Cardiac atrium fibroblast (primary cell): ENCODE results near the gene PIGA. TPM values are rescaled to one million over a fixed set of nuclear protein-coding genes. Genes with fewer than 3 reads are reported as not detected.

Experiments
- total RNA-seq: library from RNA; depleted of rRNA; stranded (reverse); fragments of >200 nt; gene quantifications from 2 replicates; pipeline ENCODE4 v1.2.3, GENCODE V29; 2015

Gene PIGA, protein sequence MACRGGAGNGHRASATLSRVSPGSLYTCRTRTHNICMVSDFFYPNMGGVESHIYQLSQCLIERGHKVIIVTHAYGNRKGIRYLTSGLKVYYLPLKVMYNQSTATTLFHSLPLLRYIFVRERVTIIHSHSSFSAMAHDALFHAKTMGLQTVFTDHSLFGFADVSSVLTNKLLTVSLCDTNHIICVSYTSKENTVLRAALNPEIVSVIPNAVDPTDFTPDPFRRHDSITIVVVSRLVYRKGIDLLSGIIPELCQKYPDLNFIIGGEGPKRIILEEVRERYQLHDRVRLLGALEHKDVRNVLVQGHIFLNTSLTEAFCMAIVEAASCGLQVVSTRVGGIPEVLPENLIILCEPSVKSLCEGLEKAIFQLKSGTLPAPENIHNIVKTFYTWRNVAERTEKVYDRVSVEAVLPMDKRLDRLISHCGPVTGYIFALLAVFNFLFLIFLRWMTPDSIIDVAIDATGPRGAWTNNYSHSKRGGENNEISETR
- 3.1 and 4.5 TPM in 2 replicates for total RNA-seq

DNA sequence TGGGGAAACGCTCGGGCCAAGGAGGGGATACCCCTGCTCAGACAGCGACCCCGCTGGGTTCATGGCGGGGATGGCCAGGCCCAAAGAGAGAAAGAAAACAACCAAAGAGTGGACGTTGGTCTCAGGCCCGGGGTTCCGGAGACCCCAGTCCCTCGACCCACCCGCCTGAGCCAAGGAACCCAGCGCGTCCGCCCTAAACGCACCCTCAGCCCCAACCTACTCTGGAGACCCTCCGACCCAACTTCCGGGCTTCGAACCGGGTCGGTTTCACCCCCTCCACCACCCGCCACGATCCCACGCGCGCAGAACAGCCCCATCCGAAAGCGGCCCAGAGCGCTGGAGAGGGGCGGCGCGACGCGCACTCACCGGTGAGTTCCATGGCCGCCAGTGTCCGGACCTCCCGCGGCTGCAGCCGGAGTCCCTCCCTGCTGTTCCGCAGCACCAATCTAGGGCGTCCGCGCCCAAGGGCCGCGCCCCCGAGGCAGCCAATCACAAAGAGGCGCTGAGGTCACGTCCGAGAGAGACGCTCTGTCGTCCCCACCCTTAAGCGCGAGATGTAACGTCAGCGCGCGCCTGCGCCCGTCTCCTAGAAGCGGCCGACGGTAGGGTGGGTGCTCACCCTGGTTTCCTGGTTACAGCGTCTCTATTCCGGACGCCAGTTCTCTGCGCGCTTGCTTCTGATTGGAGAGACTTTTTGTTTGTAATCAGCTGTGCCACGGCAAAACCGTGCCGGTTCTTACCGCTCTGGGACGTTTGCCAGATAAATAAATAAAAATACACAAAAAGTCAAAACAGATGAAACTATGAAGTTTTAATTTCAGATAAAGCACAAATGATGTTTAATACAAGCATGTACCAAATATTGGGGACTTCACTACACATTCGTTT, at the start of gene PIGA:
Gene PIGA, minus strand, starts transcription at position 389 of the 888 bp plus-strand sequence. CDS start 3,593 bp downstream, outside the sequence.

DNA sequence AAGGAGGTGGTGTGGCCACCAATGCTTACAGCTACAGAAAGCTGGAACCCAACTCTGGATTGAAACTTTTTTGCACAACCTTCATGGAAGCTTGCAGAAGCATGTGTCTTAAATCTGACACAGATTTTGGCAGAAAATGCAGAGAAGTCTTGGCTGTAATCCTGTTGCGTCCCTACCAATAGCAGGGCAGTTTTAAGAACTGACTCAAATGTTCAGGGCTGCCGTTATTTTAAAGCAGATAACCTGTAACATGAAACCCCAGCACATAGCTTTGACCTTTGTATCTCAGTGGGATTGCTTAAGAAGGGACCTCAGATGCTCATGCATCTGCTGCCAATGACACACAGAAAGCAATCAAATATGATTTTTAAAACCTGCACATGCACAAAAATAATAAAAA, 49.0 kb upstream of the PIGA start, which contains the start of gene VEGFD:
Gene VEGFD, minus strand, starts transcription at position 110 of the 400 bp plus-strand sequence. CDS start 467 bp downstream, outside the sequence.

DNA sequence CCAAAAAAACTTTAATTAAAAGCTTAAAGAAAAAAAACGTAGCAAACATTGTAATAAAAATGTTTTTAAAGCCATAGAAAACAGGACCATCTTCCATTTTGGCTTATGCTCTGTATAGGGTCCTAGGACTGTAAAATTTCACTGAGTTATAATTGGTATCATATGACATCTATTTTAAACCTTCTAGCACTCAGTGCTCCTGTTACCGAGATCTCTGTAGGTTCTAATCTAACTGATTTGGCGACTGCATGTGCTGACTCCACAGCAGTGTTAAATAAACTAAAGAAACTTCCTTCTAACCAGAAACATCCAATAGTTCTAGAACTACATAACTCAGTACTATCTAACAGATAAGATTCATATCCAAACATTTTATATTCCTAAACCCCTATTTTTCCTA, 19.8 kb downstream of the PIGA start, which contains the start of gene ASB11:
Gene ASB11, minus strand, starts transcription at position 132 of the 400 bp plus-strand sequence. Its CDS starts 35 bp downstream, at position 97.

DNA sequence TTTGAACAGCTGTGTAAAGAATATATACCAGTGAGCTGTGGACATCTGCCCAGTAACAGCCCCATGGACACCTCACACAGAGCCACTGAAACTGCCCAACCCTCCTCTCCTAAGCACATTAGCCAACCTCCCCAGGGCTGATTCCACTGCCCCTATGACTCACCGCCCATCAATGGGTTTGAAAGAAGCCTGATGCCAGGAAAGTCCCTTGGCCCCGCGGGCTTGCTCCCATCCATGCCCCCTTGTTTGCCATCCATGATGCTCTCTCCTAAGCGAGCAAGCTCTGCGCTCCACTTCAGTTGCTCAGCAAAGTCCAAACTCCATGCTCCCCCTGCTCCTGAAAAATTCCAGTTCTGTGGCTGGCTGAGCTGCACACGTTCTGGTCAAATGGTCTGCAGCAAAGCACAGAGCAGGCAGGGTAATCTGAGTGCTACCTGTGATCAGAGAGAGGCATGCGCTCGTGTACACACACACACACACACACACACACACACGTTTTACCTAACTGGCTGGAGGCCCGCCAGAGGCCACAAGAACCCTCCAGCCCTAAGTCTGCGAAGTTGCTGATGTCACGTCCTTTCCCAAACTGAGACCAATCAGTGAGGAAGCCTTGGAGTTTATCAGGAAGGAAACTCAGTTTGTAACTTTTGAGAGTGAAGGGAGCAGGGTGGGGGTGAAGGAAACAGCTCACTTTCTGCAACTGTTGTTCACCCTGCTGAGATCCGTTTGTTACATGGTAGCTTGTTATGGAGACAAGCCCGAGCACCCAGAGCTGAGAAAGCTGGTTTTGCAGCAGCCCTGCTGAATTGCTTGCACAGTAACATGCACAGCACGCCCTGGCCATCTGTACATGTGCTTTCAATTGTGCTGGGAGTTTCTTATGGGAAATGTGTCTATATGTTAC, 65.5 kb downstream of the PIGA start, which contains the start of gene ASB9:
Gene ASB9, minus strand, starts transcription at position 466 of the 904 bp plus-strand sequence. Its CDS starts 209 bp downstream, at position 257.

Other genes with a start within 250 kb of the PIGA start
- gene ASB9, start 65.4 kb downstream of the PIGA start, total RNA-seq: 0.18 TPM in 1 of 2 replicates, not detected in the other
- not detected in 2 replicates for gene ASB11, start 19.9 kb downstream of the PIGA start, total RNA-seq
- gene VEGFD, start 48.9 kb upstream of the PIGA start, total RNA-seq: not detected in 2 replicates
- 31.1 and 37.3 TPM in 2 replicates for gene PIR, start 157.8 kb upstream of the PIGA start, total RNA-seq
- 2.9 and 4.4 TPM in 2 replicates for gene BMX, start 165.3 kb upstream of the PIGA start, total RNA-seq